AG04450 (cell line): ENCODE data around the gene EEF1E1. TPM values are rescaled to one million over a fixed set of nuclear protein-coding genes. Genes with fewer than 3 reads are reported as not detected.

Source experiments
- CTCF ChIA-PET: fragments of 300-600, 350-600 bp; formaldehyde crosslinking; extraction: SDS; loops from one replicate; lab custom pipeline; 2022; ENCODE audit warnings: antibody characterized with exemption, inconsistent platforms; lab: Charles Lee
- POLR2A ChIA-PET: fragments of 350-600 bp; formaldehyde crosslinking; extraction: SDS; loops from one replicate; lab custom pipeline; 2021; ENCODE audit warnings: antibody characterized with exemption, inconsistent platforms; lab: Yijun Ruan, JAX
- DNase-seq: peaks from one replicate; pipeline ENCODE4 v3.0.0-alpha.2; 2011; ENCODE audit warnings: low read depth, low spot score
- H3K27ac ChIP-seq: one replicate; pipeline ENCODE4 v1.5.1; 2012; ENCODE audit warnings: low read depth, low read length, control low read depth
- H3K27me3 ChIP-seq: one replicate; pipeline ENCODE4 v1.6.0; 2012; ENCODE audit warnings: low read length; ENCODE audit not compliant: control insufficient read depth, insufficient read depth
- H3K4me3 ChIP-seq: 2 replicates; pipeline ENCODE4 v1.5.1; 2011; ENCODE audit warnings: mild to moderate bottlenecking, low read depth, low read length, control low read depth
- H3K9me3 ChIP-seq: 2 replicates; pipeline ENCODE4 v1.5.1; 2012; ENCODE audit warnings: low read length; ENCODE audit not compliant: control insufficient read depth, insufficient read depth
- CTCF ChIP-seq: IDR thresholded peaks from 2 replicates; pipeline ENCODE4 v1.5.1; 2011; ENCODE audit warnings: low read depth, low read length, control low read depth, inconsistent platforms
- polyA plus RNA-seq: library from polyadenylated mRNA; depleted of rRNA; stranded (reverse); fragments of >200 nt; gene quantifications from 2 replicates; pipeline ENCODE4 v1.2.3, GENCODE V29; 2011

Gene EEF1E1
- polyA plus RNA-seq, 1 experiment: 65.1 TPM

- ChIA-PET POLR2A (no interaction called here), CTCF (no interaction called here)
- TF ChIP-seq CTCF: no peak
- H3K9me3 ChIP-seq: peaks cover 3% of the 10 kb centered on the region; the same call in 1 of the 2 replicates
- no peak overlapping the region for H3K27ac ChIP-seq
- no peaks in the 10 kb centered on the region for H3K27me3 ChIP-seq
- H3K4me3 ChIP-seq: no peak overlapping the region
- DNase-seq: no peak
Observed at GRCh38 chr6:8061736-8062135, 40.6 kb downstream of the EEF1E1 start.

- no peaks in the 10 kb centered on the region for H3K27me3 ChIP-seq
- TF ChIP-seq CTCF: no peak
- DNase-seq: no peak
- POLR2A ChIA-PET: no interaction called here
- H3K4me3 ChIP-seq: no peak overlapping the region
- H3K27ac ChIP-seq: no peak overlapping the region
- H3K9me3 ChIP-seq: peaks cover 3% of the 10 kb centered on the region; the same call in 1 of the 2 replicates
- CTCF ChIA-PET: interaction anchor here (0.8 to 4.9 kb wide), 8 partner anchors 48 to 443 kb away, joined by 4 to 116 read pairs (median 16); no protein-coding TSS in a partner anchor
Observed at GRCh38 chr6:8060346-8060745, 42.0 kb downstream of the EEF1E1 start.

DNA sequence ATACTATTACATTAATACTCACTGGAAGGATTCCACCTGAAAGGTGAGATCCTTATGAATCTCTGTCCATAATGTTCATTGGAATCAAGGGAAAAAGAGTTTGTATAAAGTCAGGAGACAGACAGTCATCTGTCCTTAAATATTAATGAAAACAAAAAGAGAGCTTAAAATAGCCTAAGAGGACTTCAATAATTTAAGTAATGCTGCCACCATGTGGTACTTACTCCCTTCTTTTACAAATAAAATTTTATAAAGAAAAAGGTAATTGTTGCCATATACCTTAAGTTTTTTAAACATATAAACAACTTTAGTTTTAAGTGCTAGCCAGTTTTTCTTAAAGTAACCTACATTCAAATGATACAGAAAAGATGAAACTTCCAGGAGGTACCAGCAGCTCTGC lies 43.2 kb downstream of the EEF1E1 start:
- CTCF ChIA-PET: interaction anchor here (0.6 to 4.9 kb wide), 41 partner anchors 11 to 784 kb away, joined by 3 to 116 read pairs (median 5); partner anchors contain the start of genes BMP6 and SNRNP48
- POLR2A ChIA-PET: no interaction called here

DNA sequence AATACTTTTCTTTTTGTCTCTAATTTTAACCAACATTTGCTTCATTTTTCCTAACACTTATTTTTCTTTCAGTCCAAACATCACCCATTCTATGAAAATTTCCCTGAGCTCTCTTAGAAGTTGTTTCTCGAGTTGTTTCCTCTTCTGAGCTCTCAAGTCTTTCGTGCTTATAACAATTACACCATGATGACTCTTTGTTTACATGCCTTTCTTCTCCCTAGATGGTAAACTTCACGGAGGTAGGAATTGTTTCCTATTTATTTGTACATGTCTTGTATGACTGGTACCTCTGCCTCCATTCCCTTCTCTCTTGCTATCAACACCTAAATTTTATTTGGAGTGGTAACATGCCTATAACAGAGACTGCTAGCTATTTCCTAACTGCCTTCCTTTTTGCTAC lies 44.6 kb downstream of the EEF1E1 start:
- Histone ChIP-seq H3K9me3 (no peaks in the 10 kb centered on the region), H3K4me3 (no peak overlapping the region), H3K27ac (no peak overlapping the region), H3K27me3 (no peaks in the 10 kb centered on the region)
- CTCF ChIA-PET: interaction anchor here (1.2 to 4.9 kb wide), 6 partner anchors 20 to 441 kb away, joined by 5 to 116 read pairs (median 10); partner anchors contain the start of gene BMP6
- DNase-seq: no peak
- no peak for TF ChIP-seq CTCF
- POLR2A ChIA-PET: no interaction called here

More for the DNA sequence above, 43.2 kb downstream of the EEF1E1 start:
- H3K4me3 ChIP-seq: no peak overlapping the region
- H3K27ac ChIP-seq: no peak overlapping the region
- no peak for DNase-seq
- peaks cover 3% of the 10 kb centered on the region; the same call in 1 of the 2 replicates for H3K9me3 ChIP-seq
- no peaks in the 10 kb centered on the region for H3K27me3 ChIP-seq
- TF ChIP-seq CTCF: peak; percentile 37

DNA sequence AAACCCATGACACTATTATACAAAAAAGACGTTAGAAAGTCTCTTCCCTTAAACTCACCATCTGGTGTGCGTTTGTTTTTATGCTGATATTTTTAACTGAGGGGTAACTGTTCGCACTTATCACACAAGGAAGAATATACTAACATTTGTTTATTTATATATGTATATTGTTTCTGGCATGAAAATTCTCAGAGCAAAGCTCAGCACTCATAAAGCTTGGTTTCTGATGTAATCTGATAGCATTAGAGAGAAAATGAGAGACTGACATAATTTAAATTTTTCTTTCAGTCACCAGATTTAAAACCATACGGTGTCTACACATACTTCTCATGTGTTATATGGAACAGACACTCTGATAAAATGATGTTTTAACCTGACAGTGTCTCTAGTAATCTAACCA lies 45.1 kb downstream of the EEF1E1 start:
- H3K27ac ChIP-seq: no peak overlapping the region
- TF ChIP-seq CTCF: no peak

More for the DNA sequence above, 45.1 kb downstream of the EEF1E1 start:
- CTCF ChIA-PET: interaction anchor here (3.9 to 4.9 kb wide), 2 partner anchors 335 to 440 kb away, joined by 23 to 116 read pairs; no protein-coding TSS in a partner anchor
- Histone ChIP-seq H3K4me3 (no peak overlapping the region), H3K9me3 (no peaks in the 10 kb centered on the region), H3K27me3 (no peaks in the 10 kb centered on the region)
- POLR2A ChIA-PET: no interaction called here
- DNase-seq: no peak
